ENCODE measurements around the gene PCDHGA10.
"Not testable (repeated sequence)": the region's sequence is repeated elsewhere in the genome, so short reads cannot be mapped to it uniquely, and the experiment has no call there.

Gene PCDHGA10

DNA sequence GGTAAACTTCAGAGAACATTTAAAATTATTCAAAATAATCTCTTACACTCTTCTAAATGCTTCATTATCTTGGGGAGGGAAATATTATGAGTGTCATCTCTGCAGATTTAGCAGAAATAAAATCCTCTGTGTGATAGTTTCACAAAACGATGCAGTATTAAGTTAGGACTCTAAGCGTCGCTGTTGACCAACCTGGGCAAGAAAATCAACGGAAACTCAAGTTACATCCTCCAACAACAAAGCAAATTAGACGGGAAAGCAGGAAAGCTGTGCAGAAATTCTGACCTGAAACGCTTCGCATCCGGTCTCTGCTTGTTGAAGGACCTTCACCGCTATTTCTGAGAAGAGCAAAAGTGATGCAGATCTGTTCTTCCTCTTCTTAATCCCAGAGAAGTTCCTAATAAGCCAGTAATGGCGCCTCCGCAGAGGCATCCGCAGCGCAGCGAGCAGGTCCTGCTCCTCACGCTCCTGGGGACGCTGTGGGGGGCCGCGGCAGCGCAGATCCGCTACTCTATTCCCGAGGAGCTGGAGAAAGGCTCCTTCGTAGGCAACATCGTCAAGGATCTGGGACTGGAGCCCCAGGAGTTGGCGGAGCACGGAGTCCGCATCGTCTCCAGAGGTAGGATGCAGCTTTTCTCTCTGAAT lies 39.0 kb upstream of the PCDHGA10 start, which contains the start of gene PCDHGA6:
Gene PCDHGA6, plus strand, starts transcription at position 219 of the 645 bp plus-strand sequence. Its CDS starts 193 bp downstream, at position 412.
- TF ChIP-seq, protein P1, sequence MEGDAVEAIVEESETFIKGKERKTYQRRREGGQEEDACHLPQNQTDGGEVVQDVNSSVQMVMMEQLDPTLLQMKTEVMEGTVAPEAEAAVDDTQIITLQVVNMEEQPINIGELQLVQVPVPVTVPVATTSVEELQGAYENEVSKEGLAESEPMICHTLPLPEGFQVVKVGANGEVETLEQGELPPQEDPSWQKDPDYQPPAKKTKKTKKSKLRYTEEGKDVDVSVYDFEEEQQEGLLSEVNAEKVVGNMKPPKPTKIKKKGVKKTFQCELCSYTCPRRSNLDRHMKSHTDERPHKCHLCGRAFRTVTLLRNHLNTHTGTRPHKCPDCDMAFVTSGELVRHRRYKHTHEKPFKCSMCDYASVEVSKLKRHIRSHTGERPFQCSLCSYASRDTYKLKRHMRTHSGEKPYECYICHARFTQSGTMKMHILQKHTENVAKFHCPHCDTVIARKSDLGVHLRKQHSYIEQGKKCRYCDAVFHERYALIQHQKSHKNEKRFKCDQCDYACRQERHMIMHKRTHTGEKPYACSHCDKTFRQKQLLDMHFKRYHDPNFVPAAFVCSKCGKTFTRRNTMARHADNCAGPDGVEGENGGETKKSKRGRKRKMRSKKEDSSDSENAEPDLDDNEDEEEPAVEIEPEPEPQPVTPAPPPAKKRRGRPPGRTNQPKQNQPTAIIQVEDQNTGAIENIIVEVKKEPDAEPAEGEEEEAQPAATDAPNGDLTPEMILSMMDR (IDR thresholded peaks at IDR 0.05; ENCODE audit: low read depth, low read length) = peak; percentile 70
- peak; percentile 40 to 66 for DNase-seq (ENCODE audit: low read depth in 2 of 2)
- peak within 1 kb of the TSS; percentile 40 to 48 for H3K4me3 ChIP-seq (replicated peaks in 1 of 2; ENCODE audit: low read depth in 2 of 2, low read length in 2 of 2)

GRCh38 chr5:141374627-141375026 lies 38.2 kb upstream of the PCDHGA10 start:
- TF ChIP-seq, protein P1 (IDR thresholded peaks at IDR 0.05; ENCODE audit: low read depth, low read length) = no peak
- DNase-seq (ENCODE audit: low read depth in 2 of 2) = no peak
- no peak overlapping the region for H3K4me3 ChIP-seq (replicated peaks in 1 of 2; ENCODE audit: low read depth in 2 of 2, low read length in 2 of 2)

DNA sequence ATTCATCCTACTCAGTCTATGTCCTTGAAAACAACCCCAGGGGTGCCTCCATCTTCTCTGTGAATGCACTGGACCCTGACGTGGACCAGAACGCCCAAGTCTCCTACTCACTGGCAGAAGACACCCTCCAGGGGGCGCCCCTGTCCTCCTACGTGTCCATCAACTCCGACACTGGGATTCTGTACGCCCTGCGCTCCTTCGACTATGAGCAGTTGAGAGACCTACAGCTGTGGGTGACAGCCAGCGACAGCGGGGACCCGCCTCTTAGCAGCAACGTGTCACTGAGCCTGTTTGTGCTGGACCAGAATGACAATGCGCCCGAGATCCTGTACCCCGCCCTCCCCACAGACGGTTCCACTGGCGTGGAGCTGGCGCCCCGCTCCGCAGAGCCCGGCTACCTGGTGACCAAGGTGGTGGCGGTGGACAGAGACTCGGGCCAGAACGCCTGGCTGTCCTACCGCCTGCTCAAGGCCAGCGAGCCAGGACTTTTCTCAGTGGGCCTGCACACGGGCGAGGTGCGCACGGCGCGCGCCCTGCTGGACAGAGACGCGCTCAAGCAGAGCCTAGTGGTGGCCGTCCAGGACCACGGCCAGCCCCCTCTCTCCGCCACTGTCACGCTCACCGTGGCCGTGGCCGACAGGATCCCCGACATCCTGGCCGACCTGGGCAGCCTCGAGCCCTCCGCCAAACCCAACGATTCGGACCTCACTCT lies 37.2 kb upstream of the PCDHGA10 start:
- TF ChIP-seq, protein P1 (IDR thresholded peaks at IDR 0.05; ENCODE audit: low read depth, low read length) = peak; percentile 9
- not testable (repeated sequence) for DNase-seq (ENCODE audit: low read depth in 2 of 2)

DNA sequence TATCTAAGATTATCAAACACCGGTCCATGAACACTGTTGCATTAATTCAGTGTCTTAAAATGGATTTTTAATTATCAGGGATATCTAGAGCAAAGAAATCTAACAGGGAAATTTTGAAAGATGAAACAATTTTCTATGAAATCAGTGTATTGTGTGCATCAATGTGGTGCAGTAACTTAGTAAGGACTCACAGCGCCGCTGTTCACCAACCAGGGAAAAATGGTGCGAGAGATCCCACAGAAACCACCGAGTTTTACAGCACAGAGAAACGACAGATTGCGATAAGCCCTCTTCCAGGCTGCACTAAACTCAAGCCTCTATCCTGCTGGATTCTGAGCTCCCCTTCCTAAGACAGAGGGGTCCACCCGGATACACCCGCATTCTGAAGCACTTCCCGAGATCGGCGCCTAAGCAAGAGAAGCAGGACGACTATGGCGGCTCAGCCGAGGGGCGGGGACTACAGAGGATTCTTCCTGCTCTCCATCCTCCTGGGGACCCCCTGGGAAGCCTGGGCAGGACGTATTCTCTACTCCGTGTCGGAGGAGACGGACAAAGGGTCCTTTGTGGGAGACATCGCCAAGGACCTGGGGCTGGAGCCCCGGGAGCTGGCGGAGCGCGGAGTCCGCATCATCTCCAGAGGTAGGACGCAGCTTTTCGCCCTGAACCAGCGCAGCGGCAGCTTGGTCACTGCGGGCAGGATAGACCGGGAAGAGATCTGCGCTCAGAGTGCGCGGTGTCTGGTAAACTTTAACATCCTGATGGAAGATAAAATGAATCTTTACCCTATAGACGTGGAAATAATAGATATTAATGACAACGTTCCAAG lies 30.1 kb upstream of the PCDHGA10 start, which contains the start of gene PCDHGA7:
Gene PCDHGA7, plus strand, starts transcription at position 274 of the 826 bp plus-strand sequence. Its CDS starts 158 bp downstream, at position 432.
- TF ChIP-seq, protein P1 (IDR thresholded peaks at IDR 0.05; ENCODE audit: low read depth, low read length) = peak; percentile 61
- H3K4me3 ChIP-seq (replicated peaks in 1 of 2; ENCODE audit: low read depth in 2 of 2, low read length in 2 of 2) = peak within 1 kb of the TSS; percentile 47 to 62
- peak; percentile 48 to 64 for DNase-seq (ENCODE audit: low read depth in 2 of 2)

More for the DNA sequence above, 37.2 kb upstream of the PCDHGA10 start:
- not testable (repeated sequence) for H3K4me3 ChIP-seq (replicated peaks in 1 of 2; ENCODE audit: low read depth in 2 of 2, low read length in 2 of 2)

DNA sequence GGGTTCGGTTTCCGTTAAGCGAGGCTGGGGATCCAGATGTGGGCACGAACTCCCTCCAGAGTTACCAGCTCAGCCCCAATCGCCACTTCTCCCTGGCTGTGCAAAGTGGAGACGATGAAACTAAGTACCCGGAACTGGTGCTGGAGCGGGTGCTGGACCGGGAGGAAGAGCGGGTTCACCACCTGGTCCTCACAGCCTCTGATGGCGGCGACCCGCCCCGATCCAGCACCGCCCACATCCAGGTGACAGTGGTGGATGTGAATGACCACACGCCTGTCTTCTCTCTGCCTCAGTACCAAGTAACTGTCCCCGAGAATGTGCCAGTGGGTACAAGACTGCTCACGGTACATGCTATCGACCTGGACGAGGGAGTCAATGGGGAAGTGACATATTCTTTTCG lies 29.4 kb upstream of the PCDHGA10 start:
- TF ChIP-seq, protein P1 (IDR thresholded peaks at IDR 0.05; ENCODE audit: low read depth, low read length) = no peak
- DNase-seq (ENCODE audit: low read depth in 2 of 2) = no peak
- peak overlapping the region; percentile 47 to 62 for H3K4me3 ChIP-seq (replicated peaks in 1 of 2; ENCODE audit: low read depth in 2 of 2, low read length in 2 of 2)

GRCh38 chr5:141384471-141385267 lies 28.1 kb upstream of the PCDHGA10 start:
- DNase-seq (ENCODE audit: low read depth in 2 of 2) = no peak
- TF ChIP-seq, protein P1 (IDR thresholded peaks at IDR 0.05; ENCODE audit: low read depth, low read length) = no peak
- H3K4me3 ChIP-seq (replicated peaks in 1 of 2; ENCODE audit: low read depth in 2 of 2, low read length in 2 of 2) = no peak overlapping the region
